CD14-positive monocyte (primary cell): ENCODE measurements around the gene PRDM5. TPM values are rescaled to one million over a fixed set of nuclear protein-coding genes. Genes with fewer than 3 reads are reported as not detected.

Experiments used
- DNase-seq, 3 donors: peaks; one replicate each; pipeline ENCODE4 v3.0.0-alpha.2; 2011 to 2022
- H2AFZ ChIP-seq: 2 replicates; pipeline ENCODE4 v1.6.0; 2012; ENCODE audit warnings: mild to moderate bottlenecking, low read depth, low read length, inconsistent platforms; ENCODE audit not compliant: insufficient read depth, poor library complexity, severe bottlenecking
- H3K27ac ChIP-seq, 2 donors: 1 replicate in 1 of 2; 2 replicates in 1 of 2; pipeline ENCODE4 v1.5.1; 2012 to 2013; ENCODE audit warnings: low read length in 2 of 2, control low read depth in 1 of 2, inconsistent platforms in 1 of 2, low read depth in 1 of 2, mild to moderate bottlenecking in 1 of 2
- H3K27me3 ChIP-seq, 2 donors: one replicate each; pipeline versions ENCODE4 v1.6.0 to v1.6.1; 2011 to 2013; ENCODE audit warnings: low read length in 2 of 2; ENCODE audit not compliant: control insufficient read depth in 2 of 2, insufficient read depth in 2 of 2
- H3K36me3 ChIP-seq, 2 donors: replicated peaks in 1 of 2; 1 replicate in 1 of 2; 2 replicates in 1 of 2; pipeline versions ENCODE4 v1.5.1 to v1.6.1; 2012 to 2013; ENCODE audit warnings: low read length in 2 of 2, control low read depth in 1 of 2, inconsistent platforms in 1 of 2, mild to moderate bottlenecking in 1 of 2; ENCODE audit not compliant: insufficient read depth in 2 of 2, control insufficient read depth in 1 of 2
- H3K4me1 ChIP-seq, 2 donors: 1 replicate in 1 of 2; 2 replicates in 1 of 2; pipeline versions ENCODE4 v1.5.1 to v1.6.1; 2012 to 2013; ENCODE audit warnings: low read length in 2 of 2, control low read depth in 1 of 2, inconsistent platforms in 1 of 2, mild to moderate bottlenecking in 1 of 2, moderate library complexity in 1 of 2; ENCODE audit not compliant: insufficient read depth in 2 of 2, control insufficient read depth in 1 of 2
- H3K4me2 ChIP-seq: replicated peaks from 2 replicates; pipeline ENCODE3; 2012; ENCODE audit warnings: low read length, moderate library complexity, mild to moderate bottlenecking; ENCODE audit not compliant: poor library complexity, severe bottlenecking; ENCODE audit errors: extremely low read depth
- H3K4me3 ChIP-seq, 3 experiments: fragments of 200-600 bp in 1 of 3; sonication (generic) in 1 of 3; replicated peaks in 1 of 3; 1 replicate in 2 of 3; 2 replicates in 1 of 3; pipeline ENCODE4 v1.5.1; 2011 to 2013; ENCODE audit warnings: low read length in 3 of 3, mild to moderate bottlenecking in 3 of 3, control low read depth in 2 of 3, low read depth in 2 of 3, inconsistent platforms in 1 of 3, moderate library complexity in 1 of 3
- H3K79me2 ChIP-seq: 2 replicates; pipeline ENCODE4 v1.6.0; 2012; ENCODE audit warnings: mild to moderate bottlenecking, control low read depth, inconsistent platforms, low read length, moderate library complexity; ENCODE audit not compliant: insufficient read depth
- H3K9ac ChIP-seq: 2 replicates; pipeline ENCODE4 v1.6.0; 2017; ENCODE audit warnings: low read length, mild to moderate bottlenecking; ENCODE audit not compliant: insufficient read depth, poor library complexity, severe bottlenecking
- H3K9me3 ChIP-seq, 2 donors: replicated peaks in 1 of 2; 1 replicate in 1 of 2; 2 replicates in 1 of 2; pipeline versions ENCODE4 v1.5.1 to v1.6.1; 2012 to 2013; ENCODE audit warnings: low read length in 2 of 2, control low read depth in 1 of 2; ENCODE audit not compliant: control insufficient read depth in 1 of 2, insufficient read depth in 1 of 2
- H4K20me1 ChIP-seq: 2 replicates; pipeline ENCODE4 v1.6.0; 2012; ENCODE audit warnings: mild to moderate bottlenecking, low read length, control low read depth, moderate library complexity; ENCODE audit not compliant: insufficient read depth
- H3K27ac Mint-ChIP-seq, 7 donors: one replicate each; pipeline ENCODE4 v1.8.0; 2020; ENCODE audit warnings: mild to moderate bottlenecking in 7 of 7, mixed read lengths in 7 of 7, moderate library complexity in 6 of 7, inconsistent platforms in 2 of 7
- H3K27me3 Mint-ChIP-seq, 3 donors: one replicate each; pipeline ENCODE4 v1.8.0; 2021 to 2022; ENCODE audit warnings: low read depth in 3 of 3, mild to moderate bottlenecking in 3 of 3, mixed read lengths in 3 of 3, moderate library complexity in 3 of 3, inconsistent platforms in 1 of 3
- H3K36me3 Mint-ChIP-seq, 2 donors: one replicate each; pipeline ENCODE4 v1.8.0; 2020; ENCODE audit warnings: mixed read lengths in 2 of 2, inconsistent platforms in 1 of 2, mild to moderate bottlenecking in 1 of 2
- H3K4me1 Mint-ChIP-seq: one replicate; pipeline ENCODE4 v1.8.0; 2020; ENCODE audit warnings: mild to moderate bottlenecking, mixed read lengths
- H3K4me3 Mint-ChIP-seq, 2 donors: one replicate each; pipeline ENCODE4 v1.8.0; 2020; ENCODE audit warnings: mild to moderate bottlenecking in 2 of 2, mixed read lengths in 2 of 2, moderate library complexity in 1 of 2
- H3K9me3 Mint-ChIP-seq, 7 donors: one replicate each; pipeline ENCODE4 v1.8.0; 2020 to 2022; ENCODE audit warnings: mixed read lengths in 7 of 7, mild to moderate bottlenecking in 6 of 7, moderate library complexity in 6 of 7, inconsistent platforms in 2 of 7
- WGBS: methylation state at CpG from one replicate; pipeline ENCODE4 v1.1.5; 2013; ENCODE audit warnings: missing lambda C conversion rate; ENCODE audit not compliant: insufficient coverage; 5-methylcytosine and 5-hydroxymethylcytosine counted together
- intact Hi-C, 2 donors: fragments of 100-400 bp; cut with micrococcal nuclease; formaldehyde crosslinking; loops; one replicate each; pipeline versions ENCODE4 v1.15.0 to v1.15.1; 2023
- polyA plus RNA-seq, 3 donors: library from polyadenylated mRNA; depleted of rRNA in 1 of 3; unstranded in 2 of 3; stranded (reverse) in 1 of 3; fragments of 300-500 nt in 2 of 3; fragments of >200 nt in 1 of 3; fragmentation: Illumina TruSeq in 2 of 3; gene quantifications; 1 replicate in 2 of 3; 2 replicates in 1 of 3; pipeline ENCODE4 v1.2.3, GENCODE V29; 2012 to 2021
- TF ChIP-seq, protein P1 (sequence below): fragments of 200-600 bp; IDR thresholded peaks from one replicate; pipeline ENCODE4 v1.8.0; 2022; ENCODE audit warnings: antibody characterized with exemption, mild to moderate bottlenecking

PRDM5 gene
- polyA plus RNA-seq, 3 donors = 0.12 to 0.25 (median 0.17) TPM

DNA sequence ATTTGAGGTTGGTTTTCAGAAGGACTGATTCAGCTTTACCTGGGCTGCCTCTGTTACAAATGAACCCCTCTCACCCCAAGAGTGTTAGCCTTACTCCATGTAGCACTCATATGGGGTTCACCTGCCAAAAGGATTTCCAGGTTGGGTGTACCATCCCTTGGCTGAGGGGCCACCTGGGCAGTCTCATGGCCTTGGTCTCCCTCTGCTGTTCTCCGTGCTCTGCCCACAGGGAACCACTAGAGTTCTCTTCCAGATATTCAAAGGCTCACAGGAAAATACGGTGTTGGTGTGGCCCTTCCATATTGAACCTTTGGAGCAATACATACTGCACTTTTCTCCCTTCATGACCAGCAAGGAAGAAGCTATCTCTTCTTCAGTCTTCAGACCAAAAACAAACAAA is 18.0 kb upstream of the PRDM5 start:
- H3K27me3 Mint-ChIP-seq = peaks cover 0 to 4% (median 0%) of the 10 kb centered on the region in 3 donors
- peaks cover 0 to 14% (median 6%) of the 10 kb centered on the region in 7 donors for H3K9me3 Mint-ChIP-seq
- DNase-seq = no peak
- Histone ChIP-seq H3K27ac (no peak overlapping the region), H3K4me3 (no peak overlapping the region), H3K36me3 (no peaks in the 10 kb centered on the region), H3K9me3 (peaks cover 0 to 4% of the 10 kb centered on the region in 2 donors), H4K20me1 (no peaks in the 10 kb centered on the region), H3K4me1 (no peaks in the 10 kb centered on the region), H2AFZ (no peak overlapping the region), H3K4me2 (no peak overlapping the region), H3K79me2 (no peaks in the 10 kb centered on the region), H3K9ac (no peak overlapping the region), H3K27me3 (no peaks in the 10 kb centered on the region)
- H3K36me3 Mint-ChIP-seq = no peaks in the 10 kb centered on the region
- intact Hi-C loops = no loop called here
- no peaks in the 10 kb centered on the region for H3K4me1 Mint-ChIP-seq
- TF ChIP-seq, protein P1, sequence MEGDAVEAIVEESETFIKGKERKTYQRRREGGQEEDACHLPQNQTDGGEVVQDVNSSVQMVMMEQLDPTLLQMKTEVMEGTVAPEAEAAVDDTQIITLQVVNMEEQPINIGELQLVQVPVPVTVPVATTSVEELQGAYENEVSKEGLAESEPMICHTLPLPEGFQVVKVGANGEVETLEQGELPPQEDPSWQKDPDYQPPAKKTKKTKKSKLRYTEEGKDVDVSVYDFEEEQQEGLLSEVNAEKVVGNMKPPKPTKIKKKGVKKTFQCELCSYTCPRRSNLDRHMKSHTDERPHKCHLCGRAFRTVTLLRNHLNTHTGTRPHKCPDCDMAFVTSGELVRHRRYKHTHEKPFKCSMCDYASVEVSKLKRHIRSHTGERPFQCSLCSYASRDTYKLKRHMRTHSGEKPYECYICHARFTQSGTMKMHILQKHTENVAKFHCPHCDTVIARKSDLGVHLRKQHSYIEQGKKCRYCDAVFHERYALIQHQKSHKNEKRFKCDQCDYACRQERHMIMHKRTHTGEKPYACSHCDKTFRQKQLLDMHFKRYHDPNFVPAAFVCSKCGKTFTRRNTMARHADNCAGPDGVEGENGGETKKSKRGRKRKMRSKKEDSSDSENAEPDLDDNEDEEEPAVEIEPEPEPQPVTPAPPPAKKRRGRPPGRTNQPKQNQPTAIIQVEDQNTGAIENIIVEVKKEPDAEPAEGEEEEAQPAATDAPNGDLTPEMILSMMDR = no peak
- H3K4me3 Mint-ChIP-seq = no peak overlapping the region
- WGBS = 96% methylated on average over 2 of the region's 2 CpGs
- no peak overlapping the region for H3K27ac Mint-ChIP-seq

DNA sequence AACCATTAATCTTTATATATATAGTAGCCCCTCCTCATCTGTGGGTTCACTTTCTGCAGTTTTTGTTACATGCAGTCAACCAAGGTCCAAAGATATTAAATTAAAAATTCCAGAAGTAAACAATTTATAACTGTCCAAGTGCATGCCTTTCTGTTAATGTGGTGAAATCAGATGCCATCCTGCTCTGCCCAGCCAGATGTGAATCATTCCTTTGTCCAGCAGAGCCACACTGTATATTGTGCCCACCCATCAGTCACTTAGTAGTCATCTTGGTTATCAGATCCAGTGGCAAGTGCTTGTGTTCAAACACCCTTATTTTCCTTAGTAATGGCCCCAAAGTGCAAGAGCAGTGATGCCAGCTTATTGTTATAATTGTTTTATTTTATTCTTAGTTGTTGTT is 17.2 kb upstream of the PRDM5 start:
- no peaks in the 10 kb centered on the region for H3K79me2 ChIP-seq
- no peaks in the 10 kb centered on the region for H3K27me3 ChIP-seq
- Mint-ChIP-seq H3K27ac (no peak overlapping the region), H3K9me3 (peaks cover 0 to 14% (median 3%) of the 10 kb centered on the region in 7 donors), H3K4me3 (no peak overlapping the region), H3K27me3 (peaks cover 0 to 4% (median 0%) of the 10 kb centered on the region in 3 donors), H3K4me1 (no peaks in the 10 kb centered on the region), H3K36me3 (no peaks in the 10 kb centered on the region)
- DNase-seq = no peak
- H3K4me3 ChIP-seq = no peak overlapping the region
- H3K36me3 ChIP-seq = no peaks in the 10 kb centered on the region
- H3K27ac ChIP-seq = no peak overlapping the region
- no peaks in the 10 kb centered on the region for H3K4me1 ChIP-seq
- H4K20me1 ChIP-seq = no peaks in the 10 kb centered on the region
- intact Hi-C loops = no loop called here
- H3K9ac ChIP-seq = no peak overlapping the region
- no peak overlapping the region for H3K4me2 ChIP-seq
- no peak overlapping the region for H2AFZ ChIP-seq
- H3K9me3 ChIP-seq = peaks cover 0 to 4% of the 10 kb centered on the region in 2 donors
- TF ChIP-seq, protein P1 = no peak
